Kidney (tissue), 14 donors: ENCODE results near the gene ACTMAP. TPM values are rescaled to one million over a fixed set of nuclear protein-coding genes. Genes with fewer than 3 reads are reported as not detected.

ENCODE experiments used
- DNase-seq, 5 donors: peaks; one replicate each; pipeline ENCODE4 v3.0.0-alpha.2; 2013 to 2020
- FAIRE-seq: peaks from 2 replicates; lab custom pipeline; 2012; peaks lifted over from hg19 to GRCh38; lab: Jason Lieb, UNC
- H3K27ac ChIP-seq, 2 donors: one replicate each; pipeline ENCODE4 v1.7.0; 2013; ENCODE audit warnings: low read depth in 2 of 2, low read length in 2 of 2, inconsistent platforms in 1 of 2
- H3K27me3 ChIP-seq: one replicate; pipeline ENCODE4 v1.7.1; 2013; ENCODE audit warnings: low read length, inconsistent platforms; ENCODE audit not compliant: control insufficient read depth, insufficient read depth
- H3K36me3 ChIP-seq, 3 donors: one replicate each; pipeline versions ENCODE4 v1.7.0 to v1.7.1; 2013; ENCODE audit warnings: low read length in 3 of 3, control low read depth in 1 of 3, inconsistent platforms in 1 of 3; ENCODE audit not compliant: insufficient read depth in 3 of 3, control insufficient read depth in 2 of 3
- H3K4me1 ChIP-seq, 3 donors: one replicate each; pipeline versions ENCODE4 v1.7.0 to v1.7.1; 2013; ENCODE audit warnings: low read length in 3 of 3, inconsistent platforms in 1 of 3, low read depth in 1 of 3; ENCODE audit not compliant: control insufficient read depth in 2 of 3, insufficient read depth in 2 of 3
- H3K4me3 ChIP-seq, 3 donors: one replicate each; pipeline versions ENCODE4 v1.7.0 to v1.8.1; 2013; ENCODE audit warnings: low read length in 3 of 3, control low read depth in 1 of 3, inconsistent platforms in 1 of 3
- H3K9ac ChIP-seq, 3 donors: one replicate each; pipeline versions ENCODE4 v1.7.0 to v1.7.1; 2013; ENCODE audit warnings: low read length in 3 of 3, control low read depth in 1 of 3, inconsistent platforms in 1 of 3
- H3K9me3 ChIP-seq, 3 donors: one replicate each; pipeline versions ENCODE4 v1.7.0 to v1.7.1; 2013; ENCODE audit warnings: low read length in 3 of 3, control low read depth in 1 of 3, inconsistent platforms in 1 of 3; ENCODE audit not compliant: control insufficient read depth in 2 of 3, insufficient read depth in 1 of 3
- CTCF ChIP-seq: IDR thresholded peaks from 3 replicates; pipeline ENCODE4 v1.5.1; 2012; ENCODE audit warnings: mild to moderate bottlenecking, moderate library complexity, borderline replicate concordance; ENCODE audit not compliant: insufficient read depth; ENCODE audit errors: extremely low read depth
- intact Hi-C: fragments of 100-400 bp; cut with DNase I; formaldehyde crosslinking; loops from one replicate; pipeline ENCODE4 v1.11.1; 2022
- polyA plus RNA-seq: library from polyadenylated mRNA; stranded (reverse); fragments of 350-450 nt; fragmentation: Illumina TruSeq; extraction: RNeasy Lipid Tissue Mini Kit (QIAGEN cat#74804); gene quantifications from one replicate; pipeline ENCODE4 v1.2.3, GENCODE V29; 2014; ENCODE audit warnings: low read depth, low replicate concordance; ENCODE audit not compliant: insufficient read depth
- total RNA-seq: library from RNA; stranded (reverse); fragmentation: NEBNext Ultra II Directional; extraction: Animal tissue kit (Norgen Biotek cat#: 25700); gene quantifications from one replicate; pipeline ENCODE4 v1.2.1, GENCODE V29; 2021
- donor health status: control.
- donor health status: control.
- donor health status: control.
- donor health status: control.
- donor health status: control.
- donor health status: DM: yes; HTN: yes; CAD: no.
- donor health status: Normal renal cell carcinoma (clear cell type).

ACTMAP gene
- total and polyA plus RNA-seq, 2 donors from 2014 or later: 8.7 to 8.9 TPM

DNA sequence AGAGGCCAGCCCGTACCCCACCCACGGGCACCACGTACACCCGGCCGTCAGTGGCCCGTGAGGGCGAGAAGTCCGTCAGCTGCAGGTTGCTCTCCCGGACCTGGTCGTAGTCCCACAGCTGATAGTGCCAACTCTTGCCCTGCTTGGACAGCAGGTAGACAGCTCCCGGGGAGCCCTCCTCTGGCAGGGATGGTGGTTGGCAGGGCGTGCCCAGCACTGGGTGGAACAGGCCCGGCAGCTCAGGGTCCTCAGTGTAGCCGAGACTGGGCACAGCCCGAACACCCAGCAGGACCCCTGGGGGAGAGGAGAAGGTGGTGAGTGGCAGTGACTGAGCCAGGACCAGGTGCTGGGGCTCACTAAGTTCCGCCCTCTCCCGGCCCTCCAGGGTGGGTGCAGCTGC lies 7.8 kb downstream of the ACTMAP start:
- no peak overlapping the region for H3K27ac ChIP-seq
- H3K9ac ChIP-seq: no peak overlapping the region
- no peak for FAIRE-seq
- DNase-seq: no peak
- peaks cover 2 to 11% (median 5%) of the 10 kb centered on the region in 3 donors for H3K36me3 ChIP-seq
- intact Hi-C loops: no loop called here
- TF ChIP-seq CTCF: no peak
- H3K9me3 ChIP-seq: no peaks in the 10 kb centered on the region
- no peaks in the 10 kb centered on the region for H3K27me3 ChIP-seq
- no peak overlapping the region for H3K4me3 ChIP-seq
- peaks cover 0 to 4% (median 0%) of the 10 kb centered on the region in 3 donors for H3K4me1 ChIP-seq

GRCh38 chr19:40741527-40742390 lies 8.5 kb downstream of the ACTMAP start:
- no peak for FAIRE-seq
- TF ChIP-seq CTCF: no peak

DNA sequence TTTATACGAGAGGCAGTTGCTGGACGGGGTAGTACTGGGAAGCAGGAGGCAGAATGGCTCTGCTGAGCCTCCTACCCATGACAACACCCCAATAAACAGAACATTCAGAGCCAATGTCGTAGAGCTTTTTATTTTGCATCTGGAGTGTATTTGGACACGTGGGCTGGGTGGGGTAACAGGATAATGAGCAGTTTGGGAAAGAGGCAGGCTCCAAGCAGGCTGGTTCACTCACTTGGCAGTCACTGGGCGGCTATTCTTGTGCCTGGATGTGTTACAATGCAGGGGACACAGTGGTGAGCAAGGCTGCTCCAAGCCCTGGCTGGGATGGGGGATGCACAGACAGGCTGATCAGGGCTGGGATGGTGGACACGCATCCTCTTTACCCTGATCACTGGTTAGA lies 9.5 kb downstream of the ACTMAP start:
- no peak for TF ChIP-seq CTCF
- no peak overlapping the region for H3K9ac ChIP-seq
- DNase-seq (no peak), FAIRE-seq (no peak)
- no peak overlapping the region for H3K4me3 ChIP-seq
- no peaks in the 10 kb centered on the region for H3K9me3 ChIP-seq
- H3K27ac ChIP-seq: no peak overlapping the region
- H3K4me1 ChIP-seq: peaks cover 0 to 4% (median 0%) of the 10 kb centered on the region in 3 donors
- no peaks in the 10 kb centered on the region for H3K27me3 ChIP-seq
- peaks cover 4 to 20% (median 14%) of the 10 kb centered on the region in 3 donors for H3K36me3 ChIP-seq
- intact Hi-C loops: no loop called here

More at GRCh38 chr19:40741527-40742390, 8.5 kb downstream of the ACTMAP start:
- H3K9ac ChIP-seq: no peak overlapping the region
- no peak overlapping the region for H3K27ac ChIP-seq
- no peaks in the 10 kb centered on the region for H3K27me3 ChIP-seq
- no peak overlapping the region for H3K4me3 ChIP-seq
- intact Hi-C loops: no loop called here
- no peaks in the 10 kb centered on the region for H3K9me3 ChIP-seq
- peaks cover 4 to 18% (median 12%) of the 10 kb centered on the region in 3 donors for H3K36me3 ChIP-seq
- DNase-seq: no peak
- peaks cover 0 to 4% (median 0%) of the 10 kb centered on the region in 3 donors for H3K4me1 ChIP-seq
